NCI-H2029 (cell line): ENCODE data around the gene DGCR6L.
"Not testable (repeated sequence)": the region's sequence is repeated elsewhere in the genome, so short reads cannot be mapped to it uniquely, and the experiment has no call there.

Source experiments
- DNase-seq: peaks from one replicate; lab custom pipeline; 2025; lab: John Stamatoyannopoulos, UW

Gene DGCR6L

GRCh38 chr22:20275836-20276235, 44.0 kb downstream of the DGCR6L start:
- DNase-seq: no peak

GRCh38 chr22:20275325-20275724, 44.5 kb downstream of the DGCR6L start:
- DNase-seq: not testable (repeated sequence)

- DNase-seq: not testable (repeated sequence)
Measured at GRCh38 chr22:20274374-20274773, 45.5 kb downstream of the DGCR6L start.

GRCh38 chr22:20273758-20274181, 46.1 kb downstream of the DGCR6L start:
- no peak for DNase-seq

- no peak for DNase-seq
Measured at GRCh38 chr22:20272700-20273099, 47.2 kb downstream of the DGCR6L start.

- DNase-seq: no peak
Measured at GRCh38 chr22:20272174-20272573, 47.7 kb downstream of the DGCR6L start.

GRCh38 chr22:20271114-20271994, 48.5 kb downstream of the DGCR6L start:
- DNase-seq: no peak

GRCh38 chr22:20270190-20271113, 49.4 kb downstream of the DGCR6L start:
- DNase-seq: not testable (repeated sequence)

GRCh38 chr22:20269673-20270072, 50.2 kb downstream of the DGCR6L start:
- DNase-seq: not testable (repeated sequence)

- not testable (repeated sequence) for DNase-seq
Measured at GRCh38 chr22:20269201-20269600, 50.7 kb downstream of the DGCR6L start.

- peak; percentile 35 for DNase-seq
Measured at GRCh38 chr22:20268279-20269012, 51.4 kb downstream of the DGCR6L start, which contains the start of gene RTN4R. Gene RTN4R (minus strand): TSS chr22:20268318. CDS start chr22:20268092, 226 bp downstream.

- no peak for DNase-seq
Measured at GRCh38 chr22:20267441-20268278, 52.2 kb downstream of the DGCR6L start.

GRCh38 chr22:20266667-20267440, 53.0 kb downstream of the DGCR6L start:
- DNase-seq: not testable (repeated sequence)

- not testable (repeated sequence) for DNase-seq
Measured at GRCh38 chr22:20265772-20266666, 53.8 kb downstream of the DGCR6L start.

- DNase-seq: no peak
Measured at GRCh38 chr22:20264614-20265452, 55.0 kb downstream of the DGCR6L start.
